ENCODE measurements around the gene SLC5A11.
A peak's percentile ranks its signal among the peaks of the same experiment; 100 is the strongest.
"Not testable (repeated sequence)": the region's sequence is repeated elsewhere in the genome, so short reads cannot be mapped to it uniquely, and the experiment has no call there.

The SLC5A11 gene

GRCh38 chr16:24834459-24835335 is 11.1 kb upstream of the SLC5A11 start:
- DNase-seq = peak in 1 of 4 experiments; percentile 15

- no peak for DNase-seq
These were observed 8.9 kb upstream of the SLC5A11 start for GRCh38 chr16:24836836-24837235.

DNA sequence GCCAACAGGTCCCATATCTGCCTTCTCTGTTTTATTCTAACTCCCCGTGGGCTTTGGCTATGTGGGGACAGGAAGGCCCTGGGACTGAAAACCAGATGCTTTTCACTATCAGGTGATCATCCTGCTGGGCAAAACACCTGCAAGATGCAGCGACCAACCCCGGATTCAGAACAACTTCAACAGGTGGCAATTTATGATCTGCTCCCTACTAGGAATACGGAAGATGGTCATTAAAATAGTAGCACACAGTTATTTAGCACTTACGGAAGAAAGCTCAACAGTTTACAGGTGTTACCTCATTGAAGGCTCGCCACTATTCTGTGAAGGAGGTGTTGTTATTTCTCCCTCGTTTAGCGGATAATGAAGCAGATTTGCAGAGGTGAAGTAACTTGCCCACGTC is 7.8 kb upstream of the SLC5A11 start:
- DNase-seq = no peak

DNA sequence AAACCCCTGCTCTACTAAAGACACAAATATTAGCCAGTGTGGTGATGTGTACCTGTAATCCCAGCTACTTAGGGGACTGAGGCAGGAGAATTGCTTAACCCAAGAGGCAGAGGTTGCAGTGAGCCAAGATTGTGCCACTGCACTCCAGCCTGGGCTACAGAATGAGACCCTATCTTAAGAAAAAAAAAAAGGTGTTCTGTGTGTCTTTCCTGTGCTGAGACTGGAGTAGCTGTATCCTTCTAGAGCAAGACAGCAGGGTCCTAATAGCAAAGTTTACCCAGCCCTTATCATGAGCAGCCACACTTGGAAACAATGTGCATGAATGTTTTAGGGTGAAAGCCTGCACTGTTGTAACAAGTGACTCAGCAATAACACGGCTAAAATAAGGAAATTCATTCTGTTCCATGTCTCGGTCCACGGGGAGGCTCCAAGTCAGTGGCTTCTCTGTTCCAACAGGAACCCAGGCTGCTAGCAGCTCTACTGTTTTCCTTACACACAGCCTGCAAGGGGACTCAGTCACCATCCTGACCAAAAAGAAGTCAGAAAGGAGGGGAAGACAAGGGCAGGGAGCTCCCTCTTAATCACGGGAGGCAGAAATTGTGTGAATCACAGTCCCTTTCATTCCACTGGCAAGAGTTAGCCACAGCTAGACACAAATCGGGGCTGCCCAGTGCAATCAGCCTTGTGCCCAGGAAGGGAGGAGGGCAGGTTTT is 7.1 kb upstream of the SLC5A11 start:
- peak; percentile 49 to 74 (median 70) for DNase-seq

- no peak for DNase-seq
These were observed 6.3 kb upstream of the SLC5A11 start for GRCh38 chr16:24839347-24839972.

GRCh38 chr16:24841291-24841690 is 4.5 kb upstream of the SLC5A11 start:
- no peak for DNase-seq

DNA sequence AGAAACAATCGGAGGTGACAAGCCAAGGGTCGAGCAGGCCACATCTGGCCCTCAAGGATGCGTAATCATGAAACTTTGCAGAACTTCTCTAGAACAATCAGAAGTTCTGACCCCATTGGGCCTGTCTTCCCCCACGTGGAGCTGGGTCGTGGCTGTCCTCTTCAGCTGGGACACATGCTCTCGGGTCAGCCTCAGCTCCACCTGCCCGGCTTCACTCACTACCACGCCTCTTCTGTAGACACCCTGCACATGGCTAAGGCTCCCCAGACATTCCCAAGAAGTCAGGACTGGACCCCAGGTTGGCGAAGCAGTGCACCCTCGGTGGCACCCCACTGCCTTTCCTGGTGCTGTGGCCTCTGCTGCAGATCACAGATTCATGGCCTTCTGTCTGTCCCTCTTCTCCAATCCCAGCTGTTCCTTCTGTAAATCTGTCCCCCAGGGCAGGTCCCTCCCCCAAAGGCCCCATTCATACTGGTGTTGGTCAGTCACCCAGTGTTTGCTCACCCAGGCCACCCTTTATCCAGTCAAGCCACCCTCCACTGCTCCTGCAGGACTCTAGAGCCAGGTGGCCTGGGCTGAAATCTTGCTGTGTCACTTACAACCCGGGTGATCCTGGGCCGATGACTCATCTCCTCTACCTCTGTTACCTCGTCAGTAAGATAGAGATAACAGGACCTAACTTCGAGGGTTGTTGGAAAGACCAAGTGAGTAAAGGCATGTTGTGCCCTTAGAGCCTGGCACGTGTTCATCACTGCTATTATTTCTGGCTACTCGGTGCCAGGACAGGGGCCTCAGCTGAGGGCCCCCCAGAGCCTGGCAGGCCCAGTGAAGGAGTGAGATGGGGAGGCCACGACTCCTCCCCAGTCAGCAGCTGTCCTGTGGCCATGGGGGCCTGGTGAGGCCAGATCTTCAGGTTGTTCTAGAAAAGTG is 1.4 kb upstream of the SLC5A11 start:
- no peak for DNase-seq

DNA sequence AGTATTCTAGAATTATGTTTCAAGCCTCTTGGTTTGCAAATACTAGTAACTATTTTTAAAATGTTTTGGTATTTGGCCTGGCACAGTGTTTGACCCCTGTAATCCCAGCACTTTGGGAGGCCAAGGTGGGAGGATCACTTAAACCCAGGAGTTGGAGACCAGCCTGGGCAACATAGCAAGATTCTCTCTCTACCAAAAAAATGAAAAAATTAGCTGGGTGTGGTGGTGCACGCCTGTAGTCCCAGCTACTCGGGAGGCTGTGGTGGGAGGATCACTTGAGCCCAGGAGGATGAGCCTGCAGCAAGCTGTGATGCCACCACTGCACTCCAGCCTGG is 765 bp upstream of the SLC5A11 start:
- not testable (repeated sequence) for DNase-seq

GRCh38 chr16:24846548-24847357 is 990 bp downstream of the SLC5A11 start:
- DNase-seq = no peak

DNA sequence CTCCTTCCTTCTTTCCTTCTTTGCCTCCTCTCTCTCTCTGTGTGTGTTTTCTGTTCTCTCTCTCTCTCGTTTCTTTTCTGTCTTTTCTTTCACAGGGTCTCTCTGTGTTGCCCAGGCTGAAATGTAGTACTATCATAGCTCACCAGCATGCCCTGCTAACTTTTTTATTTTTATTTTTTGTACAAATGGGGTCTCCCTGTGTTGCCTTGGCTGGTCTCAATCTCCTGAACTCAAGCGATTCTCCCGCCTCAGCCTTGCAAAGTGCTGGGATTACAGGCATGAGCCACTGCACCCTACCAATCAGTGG is 1.5 kb downstream of the SLC5A11 start:
- no peak for DNase-seq

- no peak for DNase-seq
These were observed 2.3 kb downstream of the SLC5A11 start for GRCh38 chr16:24848065-24848464.

DNA sequence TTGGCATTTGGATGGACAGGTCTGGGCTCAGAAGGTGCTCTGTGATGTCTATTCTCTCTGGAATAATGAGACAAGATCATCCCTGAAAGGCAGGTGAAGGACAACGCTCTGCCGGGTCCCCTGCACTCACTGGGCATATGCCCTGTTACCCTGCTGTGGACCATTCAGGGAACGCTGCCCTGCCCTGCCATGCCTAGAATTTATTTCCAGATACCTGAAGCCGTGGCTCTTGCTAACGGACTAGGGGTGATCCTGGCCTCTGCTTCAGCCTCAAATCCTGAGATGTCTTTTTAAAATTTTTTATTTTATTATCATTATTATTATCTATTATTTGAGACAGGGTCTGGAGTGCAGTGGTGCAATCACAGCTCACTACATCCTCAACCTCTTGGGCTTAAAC is 3.9 kb downstream of the SLC5A11 start:
- DNase-seq = no peak

GRCh38 chr16:24850289-24850938 is 4.7 kb downstream of the SLC5A11 start:
- no peak for DNase-seq

GRCh38 chr16:24851700-24852099 is 5.9 kb downstream of the SLC5A11 start:
- DNase-seq = no peak

DNA sequence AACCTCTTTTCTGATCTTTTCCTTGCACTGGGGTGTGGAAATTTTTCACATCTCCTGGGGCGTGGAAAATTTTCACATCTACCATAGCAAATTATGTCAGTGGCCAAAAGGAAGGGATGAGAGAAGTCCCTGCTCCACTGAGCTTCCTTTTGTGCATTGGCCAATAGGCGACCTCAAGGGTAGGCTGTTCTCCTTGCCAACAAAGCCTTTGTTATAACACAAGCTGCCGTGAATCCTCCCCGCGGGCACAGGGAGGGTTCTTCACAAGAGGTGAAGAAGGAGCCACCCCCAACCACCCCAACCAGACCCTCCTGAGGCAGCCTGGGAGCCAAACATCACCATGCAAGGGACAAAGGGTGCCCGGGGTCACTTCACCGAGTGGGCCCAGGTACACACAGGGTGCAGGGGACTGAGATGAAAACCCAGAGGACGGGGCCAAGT is 6.5 kb downstream of the SLC5A11 start:
- no peak for DNase-seq

GRCh38 chr16:24853169-24853824 is 7.5 kb downstream of the SLC5A11 start:
- no peak for DNase-seq

DNA sequence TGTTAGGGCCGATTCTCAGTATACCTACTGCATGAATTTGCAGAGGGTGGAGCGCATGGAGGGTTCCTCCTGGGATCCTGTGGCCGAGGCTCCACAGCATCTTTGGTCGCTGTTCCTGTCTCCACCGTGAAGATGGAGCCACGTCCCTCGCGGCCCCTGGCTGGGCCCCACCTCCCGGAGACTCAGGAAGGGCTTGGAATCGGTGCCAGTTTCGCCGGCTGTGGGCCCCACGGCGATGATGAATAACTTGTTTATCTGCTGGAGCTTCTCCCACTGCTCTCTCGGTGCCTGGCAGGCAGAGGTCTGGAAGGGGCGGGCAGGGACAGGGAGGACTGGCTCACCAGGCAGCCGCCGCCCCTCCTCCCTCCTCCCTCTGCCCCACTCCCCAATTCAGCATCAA is 8.1 kb downstream of the SLC5A11 start:
- DNase-seq = no peak

- DNase-seq = no peak
These were observed 8.9 kb downstream of the SLC5A11 start for GRCh38 chr16:24854607-24855171.

DNA sequence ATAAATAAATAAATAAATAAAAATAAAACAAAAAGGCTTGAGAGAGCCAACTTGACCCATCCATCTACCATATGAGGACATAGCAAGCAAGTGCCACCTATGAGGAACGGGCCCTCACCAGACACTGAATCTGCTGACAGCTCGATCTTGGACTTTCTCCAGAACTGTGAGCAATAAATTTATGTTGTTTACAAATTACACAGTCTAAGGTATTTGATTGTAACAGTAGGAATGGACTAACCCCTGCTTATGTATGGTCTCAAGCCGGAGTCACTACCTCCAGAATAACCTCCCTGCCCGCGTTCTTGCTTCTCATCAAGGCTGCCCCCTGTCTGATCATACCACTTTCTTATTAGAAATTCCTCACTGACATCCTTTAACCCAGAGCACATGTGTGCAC is 9.9 kb downstream of the SLC5A11 start:
- no peak for DNase-seq

DNA sequence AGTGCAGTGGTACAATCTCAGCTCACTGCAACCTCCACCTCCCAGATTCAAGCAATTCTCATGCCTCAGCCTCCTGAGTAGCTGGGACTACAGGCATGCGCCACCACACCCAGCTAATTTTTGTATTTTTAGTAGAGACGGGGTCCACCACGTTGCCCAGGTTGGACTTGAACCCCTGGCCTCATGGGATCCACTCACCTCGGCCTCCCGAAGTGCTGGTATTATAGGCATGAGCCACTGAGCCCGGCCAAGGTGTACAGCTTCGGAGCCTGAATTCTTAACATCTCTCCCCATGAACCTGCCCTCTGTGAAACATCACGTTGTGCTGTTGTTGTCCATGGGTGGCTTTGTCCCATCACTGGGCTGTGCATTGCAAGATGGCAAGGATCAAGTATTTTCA is 11.1 kb downstream of the SLC5A11 start:
- not testable (repeated sequence) for DNase-seq
